ENCODE data around the gene ARFGEF2. TPM values are rescaled to one million over a fixed set of nuclear protein-coding genes. Genes with fewer than 3 reads are reported as not detected.

The ARFGEF2 gene
- total and polyA plus RNA-seq, 4 donors: 10.3 to 51.3 (median 16.6) TPM

DNA sequence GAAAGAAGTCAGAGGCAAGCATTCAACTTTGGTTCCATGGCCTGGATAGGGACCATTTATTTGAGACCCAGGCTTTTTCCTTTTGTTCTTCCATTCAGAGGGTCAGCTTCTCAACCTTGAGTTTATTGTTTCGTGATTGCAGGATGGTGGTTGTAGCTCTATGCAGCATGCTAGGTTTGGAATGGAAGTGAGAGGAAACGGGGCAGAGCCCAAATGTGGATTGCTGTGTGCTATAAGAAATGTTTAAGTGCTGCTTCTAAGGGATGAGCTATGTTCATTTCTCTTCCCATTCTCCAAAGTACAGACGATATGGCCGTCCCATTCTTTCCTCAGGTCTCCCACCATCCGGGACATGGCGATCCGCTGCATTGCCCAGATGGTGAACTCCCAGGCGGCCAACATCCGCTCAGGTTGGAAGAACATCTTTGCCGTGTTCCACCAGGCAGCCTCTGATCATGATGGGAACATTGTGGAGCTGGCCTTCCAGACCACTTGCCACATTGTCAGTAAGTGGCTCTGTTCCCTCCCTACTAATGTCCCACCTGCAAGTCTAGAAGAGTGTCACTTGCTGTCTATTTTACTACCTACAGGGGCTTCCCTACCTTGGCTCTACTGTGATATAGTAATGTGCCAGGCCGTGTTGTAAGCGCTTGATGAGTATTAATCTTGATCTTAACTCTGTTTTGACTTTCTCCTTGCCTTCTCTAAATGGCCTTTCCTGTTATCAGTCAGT, 88.6 kb downstream of the ARFGEF2 start:
- Histone ChIP-seq H3K4me1 (ENCODE audit: control insufficient read depth in 4 of 4, insufficient read depth in 4 of 4, low read length in 3 of 4) (peaks cover 0 to 8% (median 3%) of the 10 kb centered on the region in 4 donors), H3K9ac (ENCODE audit: low read depth in 1 of 2, low read length in 2 of 2) (no peak overlapping the region), H3K36me3 (ENCODE audit: control insufficient read depth in 4 of 4, insufficient read depth in 3 of 4, low read depth in 1 of 4, low read length in 3 of 4) (peaks cover 14 to 53% (median 48%) of the 10 kb centered on the region in 4 donors), H3K27me3 (ENCODE audit: control insufficient read depth in 4 of 4, insufficient read depth in 4 of 4, low read length in 3 of 4) (no peaks in the 10 kb centered on the region), H3K9me3 (ENCODE audit: control insufficient read depth in 4 of 4, low read length in 3 of 4) (no peaks in the 10 kb centered on the region), H3K4me3 (ENCODE audit: low read depth in 1 of 3, low read length in 3 of 3) (no peak overlapping the region), H3K27ac (ENCODE audit: low read depth in 1 of 2, low read length in 2 of 2) (no peak overlapping the region)
- WGBS: 98% methylated on average over 12 of the region's 12 CpGs
- no peak for DNase-seq (ENCODE audit: low spot score)
- TF ChIP-seq, protein P1, sequence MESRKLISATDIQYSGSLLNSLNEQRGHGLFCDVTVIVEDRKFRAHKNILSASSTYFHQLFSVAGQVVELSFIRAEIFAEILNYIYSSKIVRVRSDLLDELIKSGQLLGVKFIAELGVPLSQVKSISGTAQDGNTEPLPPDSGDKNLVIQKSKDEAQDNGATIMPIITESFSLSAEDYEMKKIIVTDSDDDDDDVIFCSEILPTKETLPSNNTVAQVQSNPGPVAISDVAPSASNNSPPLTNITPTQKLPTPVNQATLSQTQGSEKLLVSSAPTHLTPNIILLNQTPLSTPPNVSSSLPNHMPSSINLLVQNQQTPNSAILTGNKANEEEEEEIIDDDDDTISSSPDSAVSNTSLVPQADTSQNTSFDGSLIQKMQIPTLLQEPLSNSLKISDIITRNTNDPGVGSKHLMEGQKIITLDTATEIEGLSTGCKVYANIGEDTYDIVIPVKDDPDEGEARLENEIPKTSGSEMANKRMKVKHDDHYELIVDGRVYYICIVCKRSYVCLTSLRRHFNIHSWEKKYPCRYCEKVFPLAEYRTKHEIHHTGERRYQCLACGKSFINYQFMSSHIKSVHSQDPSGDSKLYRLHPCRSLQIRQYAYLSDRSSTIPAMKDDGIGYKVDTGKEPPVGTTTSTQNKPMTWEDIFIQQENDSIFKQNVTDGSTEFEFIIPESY (IDR thresholded peaks at IDR 0.05): no peak
- TF ChIP-seq NR2F2 (IDR thresholded peaks at IDR 0.05) (no peak), HNF4A (conservative IDR thresholded peaks at IDR 0.05) (no peak), RAD21 (IDR thresholded peaks at IDR 0.05) (no peak), GABPA (IDR thresholded peaks at IDR 0.05 in 1 of 2, conservative IDR thresholded peaks at IDR 0.05 in 1 of 2) (no peak), EGR1 (IDR thresholded peaks at IDR 0.05; ENCODE audit: low read depth in 2 of 2) (no peak), SP1 (IDR thresholded peaks at IDR 0.05) (no peak), YY1 (IDR thresholded peaks at IDR 0.05) (no peak), TAF1 (conservative IDR thresholded peaks at IDR 0.05) (no peak), HNF4G (IDR thresholded peaks at IDR 0.05) (no peak), JUND (IDR thresholded peaks at IDR 0.05) (no peak), FOXA2 (IDR thresholded peaks at IDR 0.05) (no peak)
- TF ChIP-seq, protein P2, sequence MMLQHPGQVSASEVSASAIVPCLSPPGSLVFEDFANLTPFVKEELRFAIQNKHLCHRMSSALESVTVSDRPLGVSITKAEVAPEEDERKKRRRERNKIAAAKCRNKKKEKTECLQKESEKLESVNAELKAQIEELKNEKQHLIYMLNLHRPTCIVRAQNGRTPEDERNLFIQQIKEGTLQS (IDR thresholded peaks at IDR 0.05): no peak
- TF ChIP-seq, protein P3, sequence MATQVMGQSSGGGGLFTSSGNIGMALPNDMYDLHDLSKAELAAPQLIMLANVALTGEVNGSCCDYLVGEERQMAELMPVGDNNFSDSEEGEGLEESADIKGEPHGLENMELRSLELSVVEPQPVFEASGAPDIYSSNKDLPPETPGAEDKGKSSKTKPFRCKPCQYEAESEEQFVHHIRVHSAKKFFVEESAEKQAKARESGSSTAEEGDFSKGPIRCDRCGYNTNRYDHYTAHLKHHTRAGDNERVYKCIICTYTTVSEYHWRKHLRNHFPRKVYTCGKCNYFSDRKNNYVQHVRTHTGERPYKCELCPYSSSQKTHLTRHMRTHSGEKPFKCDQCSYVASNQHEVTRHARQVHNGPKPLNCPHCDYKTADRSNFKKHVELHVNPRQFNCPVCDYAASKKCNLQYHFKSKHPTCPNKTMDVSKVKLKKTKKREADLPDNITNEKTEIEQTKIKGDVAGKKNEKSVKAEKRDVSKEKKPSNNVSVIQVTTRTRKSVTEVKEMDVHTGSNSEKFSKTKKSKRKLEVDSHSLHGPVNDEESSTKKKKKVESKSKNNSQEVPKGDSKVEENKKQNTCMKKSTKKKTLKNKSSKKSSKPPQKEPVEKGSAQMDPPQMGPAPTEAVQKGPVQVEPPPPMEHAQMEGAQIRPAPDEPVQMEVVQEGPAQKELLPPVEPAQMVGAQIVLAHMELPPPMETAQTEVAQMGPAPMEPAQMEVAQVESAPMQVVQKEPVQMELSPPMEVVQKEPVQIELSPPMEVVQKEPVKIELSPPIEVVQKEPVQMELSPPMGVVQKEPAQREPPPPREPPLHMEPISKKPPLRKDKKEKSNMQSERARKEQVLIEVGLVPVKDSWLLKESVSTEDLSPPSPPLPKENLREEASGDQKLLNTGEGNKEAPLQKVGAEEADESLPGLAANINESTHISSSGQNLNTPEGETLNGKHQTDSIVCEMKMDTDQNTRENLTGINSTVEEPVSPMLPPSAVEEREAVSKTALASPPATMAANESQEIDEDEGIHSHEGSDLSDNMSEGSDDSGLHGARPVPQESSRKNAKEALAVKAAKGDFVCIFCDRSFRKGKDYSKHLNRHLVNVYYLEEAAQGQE (IDR thresholded peaks at IDR 0.05): no peak
- TF ChIP-seq, protein P4, sequence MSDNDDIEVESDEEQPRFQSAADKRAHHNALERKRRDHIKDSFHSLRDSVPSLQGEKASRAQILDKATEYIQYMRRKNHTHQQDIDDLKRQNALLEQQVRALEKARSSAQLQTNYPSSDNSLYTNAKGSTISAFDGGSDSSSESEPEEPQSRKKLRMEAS (IDR thresholded peaks at IDR 0.05): no peak
- TF ChIP-seq, protein P5, sequence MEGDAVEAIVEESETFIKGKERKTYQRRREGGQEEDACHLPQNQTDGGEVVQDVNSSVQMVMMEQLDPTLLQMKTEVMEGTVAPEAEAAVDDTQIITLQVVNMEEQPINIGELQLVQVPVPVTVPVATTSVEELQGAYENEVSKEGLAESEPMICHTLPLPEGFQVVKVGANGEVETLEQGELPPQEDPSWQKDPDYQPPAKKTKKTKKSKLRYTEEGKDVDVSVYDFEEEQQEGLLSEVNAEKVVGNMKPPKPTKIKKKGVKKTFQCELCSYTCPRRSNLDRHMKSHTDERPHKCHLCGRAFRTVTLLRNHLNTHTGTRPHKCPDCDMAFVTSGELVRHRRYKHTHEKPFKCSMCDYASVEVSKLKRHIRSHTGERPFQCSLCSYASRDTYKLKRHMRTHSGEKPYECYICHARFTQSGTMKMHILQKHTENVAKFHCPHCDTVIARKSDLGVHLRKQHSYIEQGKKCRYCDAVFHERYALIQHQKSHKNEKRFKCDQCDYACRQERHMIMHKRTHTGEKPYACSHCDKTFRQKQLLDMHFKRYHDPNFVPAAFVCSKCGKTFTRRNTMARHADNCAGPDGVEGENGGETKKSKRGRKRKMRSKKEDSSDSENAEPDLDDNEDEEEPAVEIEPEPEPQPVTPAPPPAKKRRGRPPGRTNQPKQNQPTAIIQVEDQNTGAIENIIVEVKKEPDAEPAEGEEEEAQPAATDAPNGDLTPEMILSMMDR (IDR thresholded peaks at IDR 0.05; ENCODE audit: low read depth, low read length, missing input control): no peak
